Renal pelvis (tissue), 12 donors: ENCODE data around the gene HLA-C. TPM values are rescaled to one million over a fixed set of nuclear protein-coding genes. Genes with fewer than 3 reads are reported as not detected.

Experiments used
- DNase-seq: peaks from one replicate; pipeline ENCODE4 v3.0.0-alpha.2; 2013
- long read RNA-seq, 16 experiments: transcript quantifications; one replicate each; lab custom pipeline, GENCODE V29; 2026
- polyA plus RNA-seq, 3 donors: library from polyadenylated mRNA; unstranded; fragments of 120-200 nt; gene quantifications; one replicate each; pipeline ENCODE4 v1.2.1, GENCODE V29; 2013; ENCODE audit not compliant: insufficient read length in 3 of 3

HLA-C gene
- 100 to 1,000 TPM in 2 of 3 donors, 10 to 100 TPM in 1; 75.0 to 156 (median 150) TPM for polyA plus RNA-seq
- long read RNA-seq, donor 1, transcript HLA-C-201 (8 exons, 1,536 nt), result major isoform, 22 of 31 reads
- long read RNA-seq, donor 1, partial matches to known transcripts, result 6 of 31 reads
- long read RNA-seq, donor 1, other reads (novel, unspliced or antisense), result 0 of 31 reads
- long read RNA-seq, donor 2, transcript HLA-C-201 (8 exons, 1,536 nt), result major isoform, 60 of 83 reads
- long read RNA-seq, donor 2, transcript HLA-C-208 (6 exons, 1,880 nt), result minor isoform, 8 of 83 reads
- long read RNA-seq, donor 2, partial matches to known transcripts, result 11 of 83 reads
- long read RNA-seq, donor 2, other reads (novel, unspliced or antisense), result 0 of 83 reads
- long read RNA-seq, donor 3, transcript HLA-C-201 (8 exons, 1,536 nt), result major isoform, 55 of 109 reads
- long read RNA-seq, donor 3, partial matches to known transcripts, result 44 of 109 reads
- long read RNA-seq, donor 3, other reads (novel, unspliced or antisense), result 0 of 109 reads
- long read RNA-seq, donor 4, transcript HLA-C-201 (8 exons, 1,536 nt), result major isoform, 51 of 118 reads
- long read RNA-seq, donor 4, partial matches to known transcripts, result 51 of 118 reads
- long read RNA-seq, donor 4, other reads (novel, unspliced or antisense), result 7 of 118 reads
- long read RNA-seq, donor 5, transcript HLA-C-201 (8 exons, 1,536 nt), result major isoform, 14 of 17 reads
- long read RNA-seq, donor 5, partial matches to known transcripts, result 0 of 17 reads
- long read RNA-seq, donor 5, other reads (novel, unspliced or antisense), result 0 of 17 reads
- long read RNA-seq, donor 6, transcript HLA-C-201 (8 exons, 1,536 nt), result major isoform, 31 of 50 reads
- long read RNA-seq, donor 6, partial matches to known transcripts, result 11 of 50 reads
- long read RNA-seq, donor 6, other reads (novel, unspliced or antisense), result 0 of 50 reads
- long read RNA-seq, donor 7, transcript HLA-C-205 (2 exons, 754 nt), result minor isoform, 5 of 119 reads
- long read RNA-seq, donor 7, transcript HLA-C-208 (6 exons, 1,880 nt), result minor isoform, 5 of 119 reads
- long read RNA-seq, donor 7, transcript HLA-C-201 (8 exons, 1,536 nt), result major isoform, 63 of 119 reads
- long read RNA-seq, donor 7, transcript HLA-C-207 (2 exons, 862 nt), result minor isoform, 7 of 119 reads
- long read RNA-seq, donor 7, partial matches to known transcripts, result 38 of 119 reads
- long read RNA-seq, donor 7, other reads (novel, unspliced or antisense), result 0 of 119 reads
- long read RNA-seq, donor 8, transcript HLA-C-201 (8 exons, 1,536 nt), result major isoform, 6 of 10 reads
- long read RNA-seq, donor 8, partial matches to known transcripts, result 0 of 10 reads
- long read RNA-seq, donor 8, other reads (novel, unspliced or antisense), result 0 of 10 reads
- long read RNA-seq, donor 9, transcript HLA-C-208 (6 exons, 1,880 nt), result minor isoform, 6 of 124 reads
- long read RNA-seq, donor 9, transcript HLA-C-201 (8 exons, 1,536 nt), result major isoform, 85 of 124 reads
- long read RNA-seq, donor 9, partial matches to known transcripts, result 22 of 124 reads
- long read RNA-seq, donor 9, other reads (novel, unspliced or antisense), result 7 of 124 reads
- long read RNA-seq, donor 10, transcript HLA-C-201 (8 exons, 1,536 nt), result major isoform, 39 of 74 reads
- long read RNA-seq, donor 10, partial matches to known transcripts, result 20 of 74 reads
- long read RNA-seq, donor 10, other reads (novel, unspliced or antisense), result 5 of 74 reads
- long read RNA-seq, donor 11, transcript HLA-C-208 (6 exons, 1,880 nt), result minor isoform, 6 of 80 reads
- long read RNA-seq, donor 11, transcript HLA-C-201 (8 exons, 1,536 nt), result major isoform, 45 of 80 reads
- long read RNA-seq, donor 11, partial matches to known transcripts, result 23 of 80 reads
- long read RNA-seq, donor 11, other reads (novel, unspliced or antisense), result 0 of 80 reads
- long read RNA-seq, donor 12, transcript HLA-C-208 (6 exons, 1,880 nt), result minor isoform, 5 of 88 reads
- long read RNA-seq, donor 12, transcript HLA-C-203 (8 exons, 1,554 nt), result minor isoform, 7 of 88 reads
- long read RNA-seq, donor 12, transcript HLA-C-201 (8 exons, 1,536 nt), result major isoform, 54 of 88 reads
- long read RNA-seq, donor 12, partial matches to known transcripts, result 12 of 88 reads
- long read RNA-seq, donor 12, other reads (novel, unspliced or antisense), result 9 of 88 reads
- long read RNA-seq, donor 13, transcript HLA-C-201 (8 exons, 1,536 nt), result major isoform, 20 of 43 reads
- long read RNA-seq, donor 13, partial matches to known transcripts, result 17 of 43 reads
- long read RNA-seq, donor 13, other reads (novel, unspliced or antisense), result 0 of 43 reads
- long read RNA-seq, donor 14, transcript HLA-C-201 (8 exons, 1,536 nt), result major isoform, 31 of 48 reads
- long read RNA-seq, donor 14, transcript HLA-C-207 (2 exons, 862 nt), result minor isoform, 6 of 48 reads
- long read RNA-seq, donor 14, partial matches to known transcripts, result 6 of 48 reads
- long read RNA-seq, donor 14, other reads (novel, unspliced or antisense), result 0 of 48 reads
- long read RNA-seq, donor 15, transcript HLA-C-207 (2 exons, 862 nt), result minor isoform, 6 of 179 reads
- long read RNA-seq, donor 15, transcript HLA-C-201 (8 exons, 1,536 nt), result major isoform, 103 of 179 reads
- long read RNA-seq, donor 15, transcript HLA-C-208 (6 exons, 1,880 nt), result minor isoform, 7 of 179 reads
- long read RNA-seq, donor 15, partial matches to known transcripts, result 41 of 179 reads
- long read RNA-seq, donor 15, other reads (novel, unspliced or antisense), result 19 of 179 reads
- long read RNA-seq, donor 16, transcript HLA-C-201 (8 exons, 1,536 nt), result major isoform, 98 of 158 reads
- long read RNA-seq, donor 16, transcript HLA-C-207 (2 exons, 862 nt), result minor isoform, 5 of 158 reads
- long read RNA-seq, donor 16, partial matches to known transcripts, result 39 of 158 reads
- long read RNA-seq, donor 16, other reads (novel, unspliced or antisense), result 10 of 158 reads

DNA sequence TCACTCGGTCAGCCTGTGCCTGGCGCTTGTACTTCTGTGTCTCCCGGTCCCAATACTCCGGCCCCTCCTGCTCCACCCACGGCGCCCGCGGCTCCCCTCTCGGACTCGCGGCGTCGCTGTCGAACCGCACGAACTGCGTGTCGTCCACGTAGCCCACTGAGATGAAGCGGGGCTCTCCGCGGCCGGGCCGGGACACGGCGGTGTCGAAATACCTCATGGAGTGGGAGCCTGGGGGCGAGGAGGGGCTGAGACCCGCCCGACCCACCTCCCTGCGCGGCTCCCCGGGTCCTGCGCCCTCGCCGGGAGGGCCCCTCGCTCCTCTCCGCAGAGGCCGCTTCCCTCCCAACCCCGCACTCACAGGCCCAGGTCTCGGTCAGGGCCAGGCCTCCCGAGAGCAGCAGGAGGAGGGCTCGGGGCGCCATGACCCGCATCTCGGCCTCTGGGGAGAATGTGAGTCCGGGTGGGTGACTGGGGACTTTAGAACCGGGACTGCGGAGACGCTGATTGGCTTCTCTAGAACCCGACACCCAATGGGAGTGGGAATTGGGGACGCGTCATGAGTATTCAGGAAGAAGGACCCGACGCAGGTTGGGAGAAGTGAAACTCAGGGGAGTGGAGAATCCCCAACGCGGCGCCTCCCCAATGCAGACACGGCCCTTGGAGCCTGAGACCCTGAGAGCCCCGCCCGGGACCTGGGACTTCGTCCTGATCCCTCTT lies at the start of gene HLA-C:
Gene HLA-C (minus strand): TSS at position 452 of the 717 bp plus-strand sequence. CDS start 21 bp downstream, at position 431.
- DNase-seq, result peak; percentile 93

DNA sequence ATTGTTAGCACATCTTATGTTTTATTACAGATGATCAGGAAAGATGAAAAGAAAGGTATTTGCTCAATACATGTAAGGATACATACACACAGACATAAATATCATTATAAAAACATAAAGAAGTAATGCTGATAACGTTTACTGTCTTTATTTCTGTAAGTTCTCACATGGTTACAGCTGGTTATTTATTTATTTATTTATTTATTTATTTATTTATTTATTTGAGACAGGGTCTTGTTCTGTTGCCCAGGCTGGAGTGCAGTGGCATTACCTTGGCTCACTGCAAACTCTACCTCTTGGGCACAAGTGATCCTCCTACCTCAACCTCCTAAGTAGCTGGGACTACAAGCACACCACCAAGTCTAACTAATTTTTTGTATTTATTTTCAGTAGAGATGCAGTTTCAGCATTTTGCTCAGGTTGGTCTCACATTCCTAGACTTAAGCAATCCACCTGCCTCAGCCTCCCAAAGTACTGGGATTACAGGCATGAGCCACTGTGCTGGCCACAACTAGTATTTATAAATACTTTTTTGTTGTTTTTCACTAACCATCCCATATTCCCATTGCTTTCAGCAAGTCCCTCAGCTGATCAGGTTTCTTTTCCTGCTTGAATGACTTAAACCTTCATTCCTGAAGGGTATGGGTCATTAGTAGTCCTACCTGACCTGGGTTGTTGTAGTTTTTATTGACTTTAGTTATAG lies 49.3 kb upstream of the HLA-C start:
- no peak for DNase-seq

- DNase-seq, result no peak
Measured at GRCh38 chr6:31317036-31317435, 45.1 kb upstream of the HLA-C start.

GRCh38 chr6:31309641-31310040 lies 37.7 kb upstream of the HLA-C start:
- DNase-seq, result no peak

DNA sequence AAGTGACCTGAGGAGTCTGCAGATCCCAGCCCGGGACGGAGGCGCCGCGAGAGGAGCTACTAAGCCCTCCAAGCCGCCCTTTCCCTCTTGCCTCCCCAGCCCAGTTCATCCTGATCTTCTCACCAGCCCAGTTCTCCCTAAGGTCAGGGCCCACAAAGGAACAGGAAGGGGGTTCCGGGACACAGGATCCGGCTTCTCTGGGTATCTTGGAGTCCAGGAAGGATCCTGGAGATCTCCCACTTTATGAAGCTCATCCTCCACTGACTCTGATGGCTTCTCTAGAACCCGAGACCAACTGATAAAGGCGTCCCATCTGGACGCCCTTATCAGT lies 36.9 kb upstream of the HLA-C start:
- no peak for DNase-seq

GRCh38 chr6:31308050-31308844 lies 36.4 kb upstream of the HLA-C start:
- no peak for DNase-seq

DNA sequence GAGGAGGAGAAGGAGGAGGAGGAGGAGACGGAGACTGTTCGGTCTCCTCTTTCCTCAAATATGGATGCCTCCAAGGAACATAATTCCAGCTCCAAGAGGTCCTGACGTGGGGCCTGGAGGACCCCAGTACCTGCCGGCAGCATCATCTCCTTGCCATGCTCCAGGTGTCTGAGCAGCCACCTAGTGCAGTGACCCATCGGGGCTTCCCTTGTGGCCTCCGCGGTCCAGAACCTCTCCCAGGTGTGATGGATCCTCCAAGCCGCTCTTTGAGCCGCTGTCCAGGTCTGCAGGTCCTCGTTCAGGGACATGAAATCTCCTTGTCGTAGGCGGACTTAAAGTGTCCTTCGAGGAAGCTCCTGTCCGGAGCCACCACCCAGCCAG lies 35.8 kb upstream of the HLA-C start:
- no peak for DNase-seq

DNA sequence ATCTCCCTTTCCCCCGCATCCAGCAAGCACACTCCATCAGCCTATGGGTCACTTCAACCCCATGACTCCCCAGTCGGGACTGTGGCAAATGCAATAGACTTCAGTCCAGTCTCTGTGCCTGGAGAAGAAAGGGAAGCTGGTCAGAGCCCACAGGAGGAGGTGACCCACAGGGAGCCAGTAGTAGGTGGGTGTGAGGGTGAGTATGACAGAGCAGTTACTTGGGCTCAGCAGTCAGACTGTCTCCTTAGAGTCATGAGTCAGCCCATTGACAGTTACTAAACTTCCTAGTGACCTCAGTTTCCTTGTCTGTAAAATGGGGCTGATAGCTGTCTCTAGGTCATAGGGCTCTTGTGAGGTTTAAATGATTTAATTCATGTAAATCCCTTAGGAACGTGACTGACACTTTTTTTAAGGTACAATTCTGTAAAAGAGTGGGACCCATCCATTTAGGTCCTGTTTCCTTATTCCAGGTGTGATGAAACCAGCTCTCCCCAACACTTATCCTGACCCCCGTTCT lies 33.9 kb upstream of the HLA-C start:
- DNase-seq, result no peak

DNA sequence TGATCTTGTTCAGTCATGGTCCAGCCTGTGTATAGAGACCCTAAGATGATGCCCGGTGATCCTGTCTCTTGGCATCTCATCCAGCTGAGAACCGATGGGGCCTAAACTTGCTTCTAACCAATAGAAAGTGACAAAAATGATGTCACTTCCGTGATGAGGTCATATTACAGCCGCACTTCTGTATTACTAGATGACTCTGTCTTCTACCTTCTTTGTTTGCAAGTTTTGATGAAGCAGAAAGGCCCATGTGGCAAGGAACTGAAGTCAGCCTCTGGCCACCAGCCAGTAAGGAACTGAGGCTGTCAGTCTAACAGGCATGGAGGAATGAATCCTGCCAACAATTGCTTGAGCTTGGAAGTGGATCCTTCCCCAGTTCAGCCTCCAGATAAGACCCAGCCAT lies 32.8 kb upstream of the HLA-C start:
- DNase-seq, result no peak

DNA sequence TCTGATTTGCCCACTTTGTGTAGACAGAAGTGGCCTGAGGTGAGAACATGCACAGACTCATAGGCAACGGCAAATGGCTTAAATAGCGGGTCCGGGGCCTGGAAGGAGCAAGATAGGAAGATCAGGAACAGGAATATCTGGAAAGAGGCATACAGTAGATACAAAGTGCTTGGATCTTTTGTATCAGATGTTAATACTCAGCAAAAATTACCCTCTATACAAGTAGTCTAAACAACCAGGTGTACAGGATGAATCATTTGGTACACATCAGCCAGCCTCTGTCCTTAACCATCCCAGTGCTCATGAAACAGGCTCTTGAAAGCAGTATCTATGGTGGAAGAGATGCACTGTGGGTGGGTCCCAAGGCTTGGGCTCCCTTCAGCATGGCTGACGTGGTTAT lies 28.9 kb upstream of the HLA-C start:
- no peak for DNase-seq

DNA sequence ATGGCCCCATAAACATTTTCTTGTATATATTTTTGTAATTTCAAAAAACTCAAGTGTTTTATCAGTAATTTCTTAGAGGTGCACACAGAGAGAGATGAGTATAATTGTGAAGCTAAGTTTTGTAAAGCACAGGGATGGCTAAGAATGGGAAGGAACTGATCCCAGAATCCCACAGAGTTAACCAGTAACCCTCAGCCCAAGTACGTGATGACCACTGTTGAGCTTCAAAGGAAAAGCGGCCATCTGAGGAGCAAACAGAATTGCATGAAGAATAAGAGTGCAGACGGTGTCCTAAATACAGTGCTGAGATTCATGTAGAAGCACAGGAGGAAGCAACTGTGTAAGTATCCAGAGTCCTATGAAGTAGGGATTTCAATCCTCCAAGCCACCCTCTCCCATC lies 28.1 kb upstream of the HLA-C start:
- no peak for DNase-seq

DNA sequence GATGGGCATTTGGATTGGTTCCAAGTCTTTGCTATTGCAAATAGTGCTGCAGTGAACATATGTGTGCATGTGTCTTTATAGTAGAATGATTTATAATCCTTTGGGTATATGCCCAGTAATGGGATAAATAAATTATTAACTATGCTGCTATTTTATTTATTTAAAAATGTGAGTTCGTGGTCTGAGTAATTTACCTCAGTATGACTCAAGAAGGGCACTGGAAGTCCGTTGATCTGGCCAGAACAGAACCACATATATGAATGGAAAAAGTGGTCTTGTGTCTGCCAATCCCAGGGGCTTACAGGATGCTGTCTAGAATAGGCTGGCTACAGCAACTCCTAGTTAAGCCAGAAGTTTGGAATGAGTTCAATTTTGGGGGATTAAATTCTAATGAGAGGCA lies 27.6 kb upstream of the HLA-C start:
- no peak for DNase-seq

GRCh38 chr6:31294056-31294455 lies 22.2 kb upstream of the HLA-C start:
- DNase-seq, result no peak

- DNase-seq, result peak; percentile 26
Measured at GRCh38 chr6:31293343-31293742, 21.5 kb upstream of the HLA-C start.

DNA sequence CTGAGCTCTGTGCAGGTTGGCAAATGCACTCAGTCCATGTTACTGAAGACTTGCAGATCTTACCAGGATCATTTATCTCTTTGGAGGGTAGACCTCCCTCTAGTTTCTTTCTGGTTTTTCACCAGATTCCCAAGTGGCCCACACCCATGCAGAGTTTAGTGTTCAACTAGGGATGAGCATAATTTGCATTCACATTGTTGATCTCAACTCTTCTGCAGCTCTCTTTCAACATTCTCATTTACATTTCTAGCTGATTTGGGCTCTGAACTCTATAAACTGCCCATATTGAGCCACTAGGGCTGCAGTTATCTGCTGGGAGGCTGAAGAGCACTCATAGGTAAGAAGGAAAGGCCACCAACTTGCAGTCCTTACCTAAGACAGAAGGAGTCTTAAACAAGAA lies 17.9 kb upstream of the HLA-C start:
- DNase-seq, result no peak

DNA sequence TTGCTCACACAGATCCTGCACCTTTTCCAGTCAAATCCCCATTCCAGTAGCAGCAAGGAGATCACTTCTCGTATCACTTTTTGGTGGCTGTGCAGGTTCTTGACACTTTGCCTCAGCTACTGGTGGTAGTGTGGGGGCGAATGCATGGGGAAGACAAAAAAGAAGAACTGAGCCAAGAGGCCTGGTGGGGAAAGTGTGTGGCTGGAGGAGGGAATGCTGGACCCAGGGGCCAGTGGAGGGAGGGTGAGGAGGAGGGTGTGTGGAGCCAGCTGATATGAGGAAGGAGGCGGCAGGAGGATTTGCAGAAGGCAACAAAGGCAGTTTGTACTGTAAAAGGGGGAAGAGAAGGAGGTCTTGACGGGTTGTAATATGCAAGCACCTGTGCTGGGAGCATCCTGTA lies 15.7 kb upstream of the HLA-C start:
- DNase-seq, result no peak
